Heart left ventricle (tissue), 16 donors: ENCODE measurements around the gene ANKLE2. TPM values are rescaled to one million over a fixed set of nuclear protein-coding genes. Genes with fewer than 3 reads are reported as not detected.
A peak's percentile ranks its signal among the peaks of the same experiment; 100 is the strongest.

Experiments
- ATAC-seq, 4 donors: fragments of 200-7000 bp; cut with Tn5 transposase; one replicate each; pipeline ENCODE4 v1.9.1; 2020 to 2022; ENCODE audit warnings: moderate library complexity in 4 of 4, mild to moderate bottlenecking in 3 of 4, moderate number of reproducible peaks in 1 of 4
- DNase-seq, 5 donors: peaks; one replicate each; pipeline ENCODE4 v3.0.0-alpha.2; 2020
- H3K27ac ChIP-seq, 12 donors: fragments of 200-600 bp; sonication (generic) in 4 of 12; one replicate each; pipeline versions ENCODE4 v1.5.0 to v1.8.0; 2016 to 2022; ENCODE audit warnings: mild to moderate bottlenecking in 2 of 12
- H3K27me3 ChIP-seq, 9 donors: fragments of 200-600 bp; sonication (generic) in 2 of 9; one replicate each; pipeline versions ENCODE4 v1.5.1 to v1.8.0; 2016 to 2022; ENCODE audit warnings: mild to moderate bottlenecking in 3 of 9
- H3K36me3 ChIP-seq, 9 donors: fragments of 200-600 bp; sonication (generic) in 2 of 9; one replicate each; pipeline versions ENCODE4 v1.5.0 to v1.8.0; 2018 to 2022; ENCODE audit warnings: mild to moderate bottlenecking in 2 of 9
- H3K4me1 ChIP-seq, 12 donors: fragments of 200-600 bp; sonication (generic) in 4 of 12; one replicate each; pipeline versions ENCODE4 v1.5.0 to v1.8.0; 2016 to 2022; ENCODE audit warnings: mild to moderate bottlenecking in 3 of 12
- H3K4me3 ChIP-seq, 12 donors: fragments of 200-600 bp; sonication (generic) in 4 of 12; one replicate each; pipeline versions ENCODE4 v1.5.0 to v1.8.0; 2017 to 2022; ENCODE audit warnings: mild to moderate bottlenecking in 9 of 12, moderate library complexity in 4 of 12
- H3K9me3 ChIP-seq, 12 donors: fragments of 200-600 bp; sonication (generic) in 4 of 12; one replicate each; pipeline versions ENCODE4 v1.5.0 to v1.8.0; 2016 to 2022; ENCODE audit warnings: mild to moderate bottlenecking in 1 of 12
- CTCF ChIP-seq, 12 donors: fragments of 200-600 bp; sonication (generic) in 4 of 12; IDR thresholded peaks; one replicate each; pipeline versions ENCODE4 v1.5.0 to v1.8.0; 2018 to 2022; ENCODE audit warnings: antibody characterized with exemption in 12 of 12, mild to moderate bottlenecking in 5 of 12
- POLR2A ChIP-seq, 2 donors: fragments of 450-650 bp; IDR thresholded peaks; one replicate each; pipeline ENCODE4 v1.6.1; 2017; ENCODE audit warnings: antibody characterized with exemption in 2 of 2, mild to moderate bottlenecking in 2 of 2, moderate library complexity in 2 of 2
- WGBS, 4 donors: extraction: QIAGEN DNeasy Blood & Tissue Kit in 2 of 4; methylation state at CpG; one replicate each; pipeline versions ENCODE4 v1.1.5 to v1.1.7; 2013 to 2018; 5-methylcytosine and 5-hydroxymethylcytosine counted together
- intact Hi-C, 10 donors: fragments of 100-400 bp; cut with DNase I; formaldehyde crosslinking; loops; one replicate each; pipeline versions ENCODE4 v1.11.1 to v1.14.2; 2022
- polyA plus RNA-seq, 2 donors: library from polyadenylated mRNA; stranded (reverse); fragments of 200-250 nt; gene quantifications; one replicate each; pipeline ENCODE4 v1.2.3, GENCODE V29; 2013
- total RNA-seq, 9 donors: library from RNA; depleted of rRNA in 2 of 9; stranded (reverse); fragments of >200 nt in 2 of 9; fragmentation: NEBNext Ultra II Directional in 3 of 9; extraction: Animal tissue kit (Norgen Biotek cat#: 25700) in 3 of 9; gene quantifications; one replicate each; pipeline versions ENCODE4 v1.1.0 to v1.2.4, GENCODE V29; 2016 to 2023
- donor health status: ischemic (EF 13 %, LVEDD 7.1; RV severe dilation, severe dysfunction).
- donor health status: healthy with polysubstance abuse.
- donor health status: DM: no; HTN: yes; CAD: no.
- donor health status: DM: no; HTN: no; CAD: no.
- donor health status: ischemic (EF 25% LVEDD 6.9; RV normal size, moderate dysfunction).
- donor health status: ischemic (EF 25% LVEDD 5.7; RV mildly dilated, moderate dysfunction).
- donor health status: healthy.
- donor health status: DM: yes; HTN: yes; CAD: no.
- donor health status: ischemic (EF 35%, LVEDD 5.7; RV mildly dilated, moderate dysfunction).
- donor health status: nonischemic (EF 11% LVEDD 7.7; RV severe dilation, severe dysfunction).
- donor health status: DM: yes; HTN: yes; CAD: no.
- donor health status: PGD.
- donor health status: ischemic (EF 29% LVEDD 5.4; RV normal size, mild dysfunction).
- donor health status: nonischemic (EF 23%, LVEDD 6.1; RV moderate dilation, normal function).

The ANKLE2 gene
- total and polyA plus RNA-seq, 11 donors, result 15.5 to 45.2 (median 27.8) TPM

- Histone ChIP-seq H3K4me3 (no peak overlapping the region), H3K27me3 (no peaks in the 10 kb centered on the region), H3K36me3 (no peaks in the 10 kb centered on the region), H3K4me1 (peaks cover 0 to 21% (median 9%) of the 10 kb centered on the region in 12 donors), H3K9me3 (no peaks in the 10 kb centered on the region), H3K27ac (no peak overlapping the region)
- ATAC-seq (no peak), DNase-seq (no peak)
- intact Hi-C loops, result no loop called here
- TF ChIP-seq CTCF (IDR thresholded peaks at IDR 0.05) (no peak), POLR2A (IDR thresholded peaks at IDR 0.05) (no peak)
- WGBS, 4 donors, result 94 to 97% (median 95%) methylated on average over 9 of the region's 9 CpGs
Observed at GRCh38 chr12:132690112-132690511, 71.5 kb downstream of the ANKLE2 start.

GRCh38 chr12:132689227-132689626, 72.4 kb downstream of the ANKLE2 start:
- ATAC-seq, result no peak
- intact Hi-C loops, result no loop called here

GRCh38 chr12:132687211-132688164, 74.1 kb downstream of the ANKLE2 start, which contains the start of the genes POLE and PXMP2:
TSS of gene POLE (minus strand) at chr12:132687342. CDS start at chr12:132687315, 27 bp downstream.
TSS of gene PXMP2 (plus strand) at chr12:132687587. CDS start at chr12:132687671, 84 bp downstream.
- Histone ChIP-seq H3K4me1 (peaks cover 0 to 20% (median 9%) of the 10 kb centered on the region in 12 donors), H3K27ac (peak within 1 kb of the TSS in 11 of 12 donors; percentile 25 to 84 (median 71)), H3K9me3 (no peaks in the 10 kb centered on the region), H3K4me3 (peak within 1 kb of the TSS; percentile 62 to 95 (median 76)), H3K36me3 (no peaks in the 10 kb centered on the region), H3K27me3 (no peaks in the 10 kb centered on the region)
- peak; percentile 97 to 99 (median 99) for ATAC-seq
- 1 to 3% (median 2%) methylated on average over 27 to 134 of the region's 134 CpGs for WGBS, 4 donors
- peak; percentile 97 to 98 (median 97) for DNase-seq
- TF ChIP-seq POLR2A (IDR thresholded peaks at IDR 0.05) (peak; percentile 61 to 64), CTCF (IDR thresholded peaks at IDR 0.05) (peak in 2 of 12 donors; percentile 4 to 25)
- intact Hi-C loops, result no loop called here

More at GRCh38 chr12:132689227-132689626, 72.4 kb downstream of the ANKLE2 start:
- H3K4me3 ChIP-seq, result peak overlapping the region in 7 of 12 donors; percentile 4 to 40 (median 23)
- H3K36me3 ChIP-seq, result no peaks in the 10 kb centered on the region
- H3K9me3 ChIP-seq, result no peaks in the 10 kb centered on the region
- 56 to 84% (median 70%) methylated on average over 18 of the region's 18 CpGs for WGBS, 4 donors
- H3K27me3 ChIP-seq, result no peaks in the 10 kb centered on the region
- TF ChIP-seq CTCF (IDR thresholded peaks at IDR 0.05), result no peak
- no peak for TF ChIP-seq POLR2A (IDR thresholded peaks at IDR 0.05)
- H3K4me1 ChIP-seq, result peaks cover 0 to 20% (median 9%) of the 10 kb centered on the region in 12 donors
- H3K27ac ChIP-seq, result peak overlapping the region in 3 of 12 donors; percentile 20 to 51 (median 23)
- DNase-seq, result no peak

- peak overlapping the region in 11 of 12 donors; percentile 25 to 82 (median 70) for H3K27ac ChIP-seq
- intact Hi-C loops, result no loop called here
- H3K4me3 ChIP-seq, result peak overlapping the region; percentile 62 to 95 (median 76)
- no peaks in the 10 kb centered on the region for H3K36me3 ChIP-seq
- H3K27me3 ChIP-seq, result no peaks in the 10 kb centered on the region
- 0 to 2% (median 1%) methylated on average over 13 to 55 of the region's 55 CpGs for WGBS, 4 donors
- no peaks in the 10 kb centered on the region for H3K9me3 ChIP-seq
- DNase-seq (peak in 2 of 5 donors; percentile 32 to 43), ATAC-seq (peak in 2 of 4 donors; percentile 1 to 62)
- peaks cover 0 to 20% (median 9%) of the 10 kb centered on the region in 12 donors for H3K4me1 ChIP-seq
- TF ChIP-seq POLR2A (IDR thresholded peaks at IDR 0.05) (no peak), CTCF (IDR thresholded peaks at IDR 0.05) (no peak)
Observed at GRCh38 chr12:132686825-132687210, 74.8 kb downstream of the ANKLE2 start.
